SU-DHL-6 (cell line): Measurements from ENCODE around the gene PLD1.

ENCODE experiments used
- EZH2phosphoT487 ChIP-seq: fragments of 200-600 bp; sonication (generic), shearing (Covaris generic); conservative IDR thresholded peaks from 2 replicates; pipeline ENCODE4 v1.6.1; 2018; ENCODE audit warnings: mild to moderate bottlenecking, antibody characterized with exemption, low read length, moderate library complexity, mixed read lengths
- TF ChIP-seq, protein P1 (sequence below): fragments of 200-600 bp; sonication (generic); IDR thresholded peaks from one replicate; pipeline ENCODE4 v1.5.1; 2017; ENCODE audit warnings: antibody characterized with exemption, mild to moderate bottlenecking, low read length, moderate library complexity; ENCODE audit not compliant: insufficient read depth, poor library complexity, severe bottlenecking

- TF ChIP-seq, protein P1, sequence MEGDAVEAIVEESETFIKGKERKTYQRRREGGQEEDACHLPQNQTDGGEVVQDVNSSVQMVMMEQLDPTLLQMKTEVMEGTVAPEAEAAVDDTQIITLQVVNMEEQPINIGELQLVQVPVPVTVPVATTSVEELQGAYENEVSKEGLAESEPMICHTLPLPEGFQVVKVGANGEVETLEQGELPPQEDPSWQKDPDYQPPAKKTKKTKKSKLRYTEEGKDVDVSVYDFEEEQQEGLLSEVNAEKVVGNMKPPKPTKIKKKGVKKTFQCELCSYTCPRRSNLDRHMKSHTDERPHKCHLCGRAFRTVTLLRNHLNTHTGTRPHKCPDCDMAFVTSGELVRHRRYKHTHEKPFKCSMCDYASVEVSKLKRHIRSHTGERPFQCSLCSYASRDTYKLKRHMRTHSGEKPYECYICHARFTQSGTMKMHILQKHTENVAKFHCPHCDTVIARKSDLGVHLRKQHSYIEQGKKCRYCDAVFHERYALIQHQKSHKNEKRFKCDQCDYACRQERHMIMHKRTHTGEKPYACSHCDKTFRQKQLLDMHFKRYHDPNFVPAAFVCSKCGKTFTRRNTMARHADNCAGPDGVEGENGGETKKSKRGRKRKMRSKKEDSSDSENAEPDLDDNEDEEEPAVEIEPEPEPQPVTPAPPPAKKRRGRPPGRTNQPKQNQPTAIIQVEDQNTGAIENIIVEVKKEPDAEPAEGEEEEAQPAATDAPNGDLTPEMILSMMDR = no peak
- no peak for TF ChIP-seq EZH2phosphoT487
These were observed 226.2 kb downstream of the PLD1 start for GRCh38 chr3:171584100-171584499.
